ENCODE data around the gene VWC2L. TPM values are rescaled to one million over a fixed set of nuclear protein-coding genes. Genes with fewer than 3 reads are reported as not detected.

Gene VWC2L
- total RNA-seq, 2 donors from 2014 or later = not detected

DNA sequence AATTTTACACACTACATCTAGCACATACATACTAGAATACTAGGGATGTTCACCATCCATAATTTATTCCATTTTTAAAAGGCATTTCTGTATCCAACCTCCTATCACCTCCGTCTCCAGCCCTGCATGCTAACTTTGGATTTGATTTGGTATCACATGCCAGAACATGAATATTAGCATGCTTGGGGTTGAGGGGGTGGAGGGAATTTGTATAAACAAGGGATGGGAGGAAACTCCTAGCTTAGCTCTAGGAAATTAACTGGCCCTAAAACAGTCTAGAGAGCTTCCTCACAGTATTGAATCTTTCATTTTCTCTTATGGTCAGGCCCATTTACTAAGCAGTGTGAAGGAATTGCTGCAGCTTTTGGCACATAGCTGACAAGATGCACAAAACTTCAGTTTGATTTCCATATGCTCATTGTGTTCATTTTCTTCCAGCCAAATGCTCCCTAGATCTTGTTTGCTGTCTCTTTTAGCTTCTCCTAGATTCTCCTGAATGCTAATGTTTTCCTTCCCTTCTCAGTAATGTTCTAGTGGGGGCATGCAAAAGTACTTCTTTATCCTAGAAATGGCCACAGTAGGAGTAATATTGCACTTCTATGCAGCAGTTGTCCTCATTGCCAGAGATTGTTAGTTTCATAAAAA lies 135.2 kb downstream of the VWC2L start:
- intact Hi-C loops (cut with DNase I) = no loop called here
- DNase-seq (ENCODE audit: low spot score) = no peak
- TF ChIP-seq POLR2A (IDR thresholded peaks at IDR 0.05) (no peak), POLR2AphosphoS5 (IDR thresholded peaks at IDR 0.05) (no peak)
- TF ChIP-seq, protein P1, sequence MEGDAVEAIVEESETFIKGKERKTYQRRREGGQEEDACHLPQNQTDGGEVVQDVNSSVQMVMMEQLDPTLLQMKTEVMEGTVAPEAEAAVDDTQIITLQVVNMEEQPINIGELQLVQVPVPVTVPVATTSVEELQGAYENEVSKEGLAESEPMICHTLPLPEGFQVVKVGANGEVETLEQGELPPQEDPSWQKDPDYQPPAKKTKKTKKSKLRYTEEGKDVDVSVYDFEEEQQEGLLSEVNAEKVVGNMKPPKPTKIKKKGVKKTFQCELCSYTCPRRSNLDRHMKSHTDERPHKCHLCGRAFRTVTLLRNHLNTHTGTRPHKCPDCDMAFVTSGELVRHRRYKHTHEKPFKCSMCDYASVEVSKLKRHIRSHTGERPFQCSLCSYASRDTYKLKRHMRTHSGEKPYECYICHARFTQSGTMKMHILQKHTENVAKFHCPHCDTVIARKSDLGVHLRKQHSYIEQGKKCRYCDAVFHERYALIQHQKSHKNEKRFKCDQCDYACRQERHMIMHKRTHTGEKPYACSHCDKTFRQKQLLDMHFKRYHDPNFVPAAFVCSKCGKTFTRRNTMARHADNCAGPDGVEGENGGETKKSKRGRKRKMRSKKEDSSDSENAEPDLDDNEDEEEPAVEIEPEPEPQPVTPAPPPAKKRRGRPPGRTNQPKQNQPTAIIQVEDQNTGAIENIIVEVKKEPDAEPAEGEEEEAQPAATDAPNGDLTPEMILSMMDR (IDR thresholded peaks at IDR 0.05) = no peak
- Histone ChIP-seq H3K27me3 (replicated peaks; ENCODE audit: insufficient read depth) (no peaks in the 10 kb centered on the region), H3K36me3 (no peaks in the 10 kb centered on the region), H3K4me1 (replicated peaks) (no peaks in the 10 kb centered on the region), H3K4me3 (no peak overlapping the region), H3K9me3 (no peaks in the 10 kb centered on the region), H3K27ac (no peak overlapping the region)
- 30% methylated on average over 1 of the region's 1 CpG for WGBS

GRCh38 chr2:214547931-214548330 lies 137.1 kb downstream of the VWC2L start:
- no peaks in the 10 kb centered on the region for H3K36me3 ChIP-seq
- no peak for TF ChIP-seq POLR2AphosphoS5 (IDR thresholded peaks at IDR 0.05)
- TF ChIP-seq POLR2A (IDR thresholded peaks at IDR 0.05) = no peak
- TF ChIP-seq, protein P1 (IDR thresholded peaks at IDR 0.05) = no peak
- no peak overlapping the region for H3K4me3 ChIP-seq
- no peaks in the 10 kb centered on the region for H3K4me1 ChIP-seq (replicated peaks)
- no peaks in the 10 kb centered on the region for H3K9me3 ChIP-seq
- H3K27me3 ChIP-seq (replicated peaks; ENCODE audit: insufficient read depth) = no peaks in the 10 kb centered on the region
- no peak overlapping the region for H3K27ac ChIP-seq
- intact Hi-C loops (cut with DNase I) = no loop called here
- DNase-seq (ENCODE audit: low spot score) = no peak
- 44% methylated on average over 3 of the region's 3 CpGs for WGBS

GRCh38 chr2:214549946-214550345 lies 139.1 kb downstream of the VWC2L start:
- Histone ChIP-seq H3K4me3 (no peak overlapping the region), H3K27me3 (replicated peaks; ENCODE audit: insufficient read depth) (no peaks in the 10 kb centered on the region), H3K9me3 (no peaks in the 10 kb centered on the region), H3K27ac (no peak overlapping the region), H3K36me3 (no peaks in the 10 kb centered on the region), H3K4me1 (replicated peaks) (no peaks in the 10 kb centered on the region)
- 82% methylated on average over 2 of the region's 2 CpGs for WGBS
- TF ChIP-seq POLR2A (IDR thresholded peaks at IDR 0.05) (no peak), POLR2AphosphoS5 (IDR thresholded peaks at IDR 0.05) (no peak)
- TF ChIP-seq, protein P1 (IDR thresholded peaks at IDR 0.05) = no peak
- no peak for DNase-seq (ENCODE audit: low spot score)
- intact Hi-C loops (cut with DNase I) = no loop called here

- 80% methylated on average over 3 of the region's 3 CpGs for WGBS
- no peaks in the 10 kb centered on the region for H3K27me3 ChIP-seq (replicated peaks; ENCODE audit: insufficient read depth)
- H3K36me3 ChIP-seq = no peaks in the 10 kb centered on the region
- no peak overlapping the region for H3K4me3 ChIP-seq
- TF ChIP-seq, protein P1 (IDR thresholded peaks at IDR 0.05) = no peak
- no peak for TF ChIP-seq POLR2AphosphoS5 (IDR thresholded peaks at IDR 0.05)
- no peak for TF ChIP-seq POLR2A (IDR thresholded peaks at IDR 0.05)
- no peak for DNase-seq (ENCODE audit: low spot score)
- intact Hi-C loops (cut with DNase I) = no loop called here
- H3K9me3 ChIP-seq = no peaks in the 10 kb centered on the region
- no peaks in the 10 kb centered on the region for H3K4me1 ChIP-seq (replicated peaks)
- no peak overlapping the region for H3K27ac ChIP-seq
These were observed 139.9 kb downstream of the VWC2L start for GRCh38 chr2:214550786-214551185.

DNA sequence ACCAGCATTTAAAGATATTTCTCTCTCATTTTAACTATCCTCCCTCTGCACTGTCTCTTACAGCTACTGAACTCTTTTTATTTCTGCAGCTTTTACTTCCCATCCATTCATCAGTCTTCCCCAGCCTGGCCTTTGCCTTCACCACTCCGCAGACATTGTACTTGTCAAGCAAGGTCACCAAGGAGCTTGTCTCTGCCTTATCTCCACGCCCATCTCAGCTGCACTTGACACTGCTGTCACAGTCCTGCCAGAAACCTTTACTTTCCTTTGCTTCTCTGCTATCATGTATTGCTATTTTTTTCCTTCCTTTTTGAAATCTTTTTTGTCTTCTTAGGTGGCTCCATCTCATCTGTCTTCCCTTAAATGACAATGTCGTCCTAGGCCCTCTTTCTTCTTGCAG lies 147.0 kb downstream of the VWC2L start:
- Histone ChIP-seq H3K4me1 (replicated peaks) (no peaks in the 10 kb centered on the region), H3K27ac (no peak overlapping the region), H3K36me3 (no peaks in the 10 kb centered on the region), H3K27me3 (replicated peaks; ENCODE audit: insufficient read depth) (no peaks in the 10 kb centered on the region), H3K4me3 (no peak overlapping the region), H3K9me3 (no peaks in the 10 kb centered on the region)
- no peak for DNase-seq (ENCODE audit: low spot score)
- WGBS = 76% methylated on average over 3 of the region's 3 CpGs
- intact Hi-C loops (cut with DNase I) = no loop called here
- TF ChIP-seq, protein P1 (IDR thresholded peaks at IDR 0.05) = no peak
- TF ChIP-seq POLR2AphosphoS5 (IDR thresholded peaks at IDR 0.05) = no peak
- no peak for TF ChIP-seq POLR2A (IDR thresholded peaks at IDR 0.05)

Measured in prostate gland (tissue), 2 donors.